Fibroblast of lung (primary cell): ENCODE results near the gene ADAD2.

ENCODE experiments used
- EZH2 ChIP-seq: IDR thresholded peaks from 2 replicates; pipeline ENCODE4 v1.5.1; 2012; ENCODE audit warnings: low read length, control low read depth, mild to moderate bottlenecking; ENCODE audit errors: missing control alignments
- TF ChIP-seq, protein P1 (sequence below), 2 donors: IDR thresholded peaks in 1 of 2; conservative IDR thresholded peaks in 1 of 2; 1 replicate in 1 of 2; 2 replicates in 1 of 2; pipeline ENCODE4 v1.5.1; 2011 to 2012; ENCODE audit warnings: low read length in 2 of 2, control low read depth in 1 of 2, inconsistent platforms in 1 of 2, low read depth in 1 of 2, mild to moderate bottlenecking in 1 of 2

DNA sequence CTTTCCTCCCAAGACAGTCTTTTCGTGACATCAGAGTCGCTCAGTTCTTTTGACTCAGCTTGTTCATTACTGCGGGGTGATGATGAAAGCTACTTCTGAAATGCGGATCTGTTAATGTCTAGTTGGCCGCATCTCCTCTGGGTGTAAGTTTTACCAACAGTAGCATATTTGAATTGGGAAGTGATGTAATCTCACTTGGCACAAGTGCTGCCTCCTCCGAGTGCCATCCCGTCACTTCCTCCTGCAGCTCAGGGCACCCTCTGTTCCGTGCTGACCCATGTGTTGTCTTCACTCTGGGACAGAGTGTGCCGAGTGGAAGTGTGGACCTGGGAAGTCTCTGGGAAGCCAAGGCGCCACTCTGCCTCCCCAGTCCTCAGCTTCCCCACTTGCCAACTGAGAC is 8.9 kb downstream of the ADAD2 start:
- TF ChIP-seq EZH2, result no peak
- TF ChIP-seq, protein P1, sequence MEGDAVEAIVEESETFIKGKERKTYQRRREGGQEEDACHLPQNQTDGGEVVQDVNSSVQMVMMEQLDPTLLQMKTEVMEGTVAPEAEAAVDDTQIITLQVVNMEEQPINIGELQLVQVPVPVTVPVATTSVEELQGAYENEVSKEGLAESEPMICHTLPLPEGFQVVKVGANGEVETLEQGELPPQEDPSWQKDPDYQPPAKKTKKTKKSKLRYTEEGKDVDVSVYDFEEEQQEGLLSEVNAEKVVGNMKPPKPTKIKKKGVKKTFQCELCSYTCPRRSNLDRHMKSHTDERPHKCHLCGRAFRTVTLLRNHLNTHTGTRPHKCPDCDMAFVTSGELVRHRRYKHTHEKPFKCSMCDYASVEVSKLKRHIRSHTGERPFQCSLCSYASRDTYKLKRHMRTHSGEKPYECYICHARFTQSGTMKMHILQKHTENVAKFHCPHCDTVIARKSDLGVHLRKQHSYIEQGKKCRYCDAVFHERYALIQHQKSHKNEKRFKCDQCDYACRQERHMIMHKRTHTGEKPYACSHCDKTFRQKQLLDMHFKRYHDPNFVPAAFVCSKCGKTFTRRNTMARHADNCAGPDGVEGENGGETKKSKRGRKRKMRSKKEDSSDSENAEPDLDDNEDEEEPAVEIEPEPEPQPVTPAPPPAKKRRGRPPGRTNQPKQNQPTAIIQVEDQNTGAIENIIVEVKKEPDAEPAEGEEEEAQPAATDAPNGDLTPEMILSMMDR (conservative IDR thresholded peaks at IDR 0.05 in 1 of 2, IDR thresholded peaks at IDR 0.05 in 1 of 2; ENCODE audit: low read depth in 1 of 2, low read length in 2 of 2), result no peak
